ENCODE measurements around the gene GTF2B.
"Not testable (repeated sequence)": the region's sequence is repeated elsewhere in the genome, so short reads cannot be mapped to it uniquely, and the experiment has no call there.

Gene GTF2B

GRCh38 chr1:88877911-88878310 lies 13.5 kb downstream of the GTF2B start:
- Histone ChIP-seq H3K4me1 (ENCODE audit: control insufficient read depth, insufficient read depth, low read length) (peaks cover 13% of the 10 kb centered on the region), H3K27ac (ENCODE audit: low read depth, low read length) (no peak overlapping the region), H3K36me3 (ENCODE audit: control insufficient read depth, insufficient read depth, low read length) (peaks cover 3% of the 10 kb centered on the region), H3K27me3 (ENCODE audit: control insufficient read depth, insufficient read depth, low read length) (no peaks in the 10 kb centered on the region), H3K4me3 (ENCODE audit: low read length) (no peak overlapping the region), H3K9ac (ENCODE audit: low read length) (no peak overlapping the region)

GRCh38 chr1:88877382-88877825 lies 14.0 kb downstream of the GTF2B start:
- Histone ChIP-seq H3K27ac (ENCODE audit: low read depth, low read length) (no peak overlapping the region), H3K4me1 (ENCODE audit: control insufficient read depth, insufficient read depth, low read length) (peaks cover 13% of the 10 kb centered on the region), H3K36me3 (ENCODE audit: control insufficient read depth, insufficient read depth, low read length) (peaks cover 3% of the 10 kb centered on the region)

GRCh38 chr1:88876573-88877365 lies 14.6 kb downstream of the GTF2B start:
- no peak overlapping the region for H3K27ac ChIP-seq (ENCODE audit: low read depth, low read length)
- H3K4me1 ChIP-seq (ENCODE audit: control insufficient read depth, insufficient read depth, low read length) = peaks cover 13% of the 10 kb centered on the region

More at GRCh38 chr1:88877382-88877825, 14.0 kb downstream of the GTF2B start:
- H3K4me3 ChIP-seq (ENCODE audit: low read length) = no peak overlapping the region
- H3K27me3 ChIP-seq (ENCODE audit: control insufficient read depth, insufficient read depth, low read length) = no peaks in the 10 kb centered on the region
- H3K9ac ChIP-seq (ENCODE audit: low read length) = no peak overlapping the region

GRCh38 chr1:88875595-88875994 lies 15.8 kb downstream of the GTF2B start:
- H3K27ac ChIP-seq (ENCODE audit: low read depth, low read length) = no peak overlapping the region
- no peak overlapping the region for H3K9ac ChIP-seq (ENCODE audit: low read length)
- H3K27me3 ChIP-seq (ENCODE audit: control insufficient read depth, insufficient read depth, low read length) = no peaks in the 10 kb centered on the region
- peaks cover 3% of the 10 kb centered on the region for H3K36me3 ChIP-seq (ENCODE audit: control insufficient read depth, insufficient read depth, low read length)
- no peak overlapping the region for H3K4me3 ChIP-seq (ENCODE audit: low read length)
- H3K4me1 ChIP-seq (ENCODE audit: control insufficient read depth, insufficient read depth, low read length) = peaks cover 13% of the 10 kb centered on the region

More at GRCh38 chr1:88876573-88877365, 14.6 kb downstream of the GTF2B start:
- Histone ChIP-seq H3K27me3 (ENCODE audit: control insufficient read depth, insufficient read depth, low read length) (no peaks in the 10 kb centered on the region), H3K4me3 (ENCODE audit: low read length) (no peak overlapping the region), H3K9ac (ENCODE audit: low read length) (no peak overlapping the region), H3K36me3 (ENCODE audit: control insufficient read depth, insufficient read depth, low read length) (peaks cover 3% of the 10 kb centered on the region)

GRCh38 chr1:88873737-88874349 lies 17.5 kb downstream of the GTF2B start:
- Histone ChIP-seq H3K36me3 (ENCODE audit: control insufficient read depth, insufficient read depth, low read length) (no peaks in the 10 kb centered on the region), H3K27ac (ENCODE audit: low read depth, low read length) (no peak overlapping the region), H3K9ac (ENCODE audit: low read length) (no peak overlapping the region), H3K4me3 (ENCODE audit: low read length) (no peak overlapping the region), H3K4me1 (ENCODE audit: control insufficient read depth, insufficient read depth, low read length) (peaks cover 13% of the 10 kb centered on the region), H3K27me3 (ENCODE audit: control insufficient read depth, insufficient read depth, low read length) (no peaks in the 10 kb centered on the region)

- not testable (repeated sequence) for H3K36me3 ChIP-seq (ENCODE audit: control insufficient read depth, insufficient read depth, low read length); H3K4me1 ChIP-seq (ENCODE audit: control insufficient read depth, insufficient read depth, low read length); H3K27ac ChIP-seq (ENCODE audit: low read depth, low read length); H3K9ac ChIP-seq (ENCODE audit: low read length); H3K27me3 ChIP-seq (ENCODE audit: control insufficient read depth, insufficient read depth, low read length); H3K4me3 ChIP-seq (ENCODE audit: low read length)
These were observed 21.7 kb downstream of the GTF2B start for GRCh38 chr1:88869644-88870043.

- H3K4me3 ChIP-seq (ENCODE audit: low read length) = no peak overlapping the region
- H3K27ac ChIP-seq (ENCODE audit: low read depth, low read length) = no peak overlapping the region
- H3K27me3 ChIP-seq (ENCODE audit: control insufficient read depth, insufficient read depth, low read length) = no peaks in the 10 kb centered on the region
- no peak overlapping the region for H3K9ac ChIP-seq (ENCODE audit: low read length)
- H3K4me1 ChIP-seq (ENCODE audit: control insufficient read depth, insufficient read depth, low read length) = peaks cover 6% of the 10 kb centered on the region
- H3K36me3 ChIP-seq (ENCODE audit: control insufficient read depth, insufficient read depth, low read length) = peaks cover 4% of the 10 kb centered on the region
These were observed 23.4 kb downstream of the GTF2B start for GRCh38 chr1:88867743-88868521.

- Histone ChIP-seq H3K36me3 (ENCODE audit: control insufficient read depth, insufficient read depth, low read length) (peaks cover 12% of the 10 kb centered on the region), H3K4me1 (ENCODE audit: control insufficient read depth, insufficient read depth, low read length) (no peaks in the 10 kb centered on the region), H3K4me3 (ENCODE audit: low read length) (no peak overlapping the region), H3K27ac (ENCODE audit: low read depth, low read length) (no peak overlapping the region), H3K9ac (ENCODE audit: low read length) (no peak overlapping the region), H3K27me3 (ENCODE audit: control insufficient read depth, insufficient read depth, low read length) (no peaks in the 10 kb centered on the region)
These were observed 39.9 kb downstream of the GTF2B start for GRCh38 chr1:88851303-88852063.

GRCh38 chr1:88847643-88848042 lies 43.7 kb downstream of the GTF2B start:
- Histone ChIP-seq H3K9ac (ENCODE audit: low read length) (no peak overlapping the region), H3K4me3 (ENCODE audit: low read length) (no peak overlapping the region), H3K27ac (ENCODE audit: low read depth, low read length) (no peak overlapping the region), H3K36me3 (ENCODE audit: control insufficient read depth, insufficient read depth, low read length) (peaks cover 5% of the 10 kb centered on the region), H3K4me1 (ENCODE audit: control insufficient read depth, insufficient read depth, low read length) (no peaks in the 10 kb centered on the region), H3K27me3 (ENCODE audit: control insufficient read depth, insufficient read depth, low read length) (no peaks in the 10 kb centered on the region)

- Histone ChIP-seq H3K27me3 (ENCODE audit: control insufficient read depth, insufficient read depth, low read length) (no peaks in the 10 kb centered on the region), H3K36me3 (ENCODE audit: control insufficient read depth, insufficient read depth, low read length) (peaks cover 2% of the 10 kb centered on the region), H3K4me1 (ENCODE audit: control insufficient read depth, insufficient read depth, low read length) (peaks cover 8% of the 10 kb centered on the region), H3K9ac (ENCODE audit: low read length) (no peak overlapping the region), H3K27ac (ENCODE audit: low read depth, low read length) (no peak overlapping the region), H3K4me3 (ENCODE audit: low read length) (no peak overlapping the region)
These were observed 65.6 kb downstream of the GTF2B start for GRCh38 chr1:88825721-88826120.

- H3K27me3 ChIP-seq (ENCODE audit: control insufficient read depth, insufficient read depth, low read length); H3K4me3 ChIP-seq (ENCODE audit: low read length); H3K36me3 ChIP-seq (ENCODE audit: control insufficient read depth, insufficient read depth, low read length); H3K4me1 ChIP-seq (ENCODE audit: control insufficient read depth, insufficient read depth, low read length); H3K27ac ChIP-seq (ENCODE audit: low read depth, low read length); H3K9ac ChIP-seq (ENCODE audit: low read length): not testable (repeated sequence)
These were observed 71.7 kb downstream of the GTF2B start for GRCh38 chr1:88819642-88820041.

- H3K9ac ChIP-seq (ENCODE audit: low read length) = no peak overlapping the region
- no peak overlapping the region for H3K4me3 ChIP-seq (ENCODE audit: low read length)
- H3K36me3 ChIP-seq (ENCODE audit: control insufficient read depth, insufficient read depth, low read length) = peaks cover 3% of the 10 kb centered on the region
- H3K27me3 ChIP-seq (ENCODE audit: control insufficient read depth, insufficient read depth, low read length) = no peaks in the 10 kb centered on the region
- no peak overlapping the region for H3K27ac ChIP-seq (ENCODE audit: low read depth, low read length)
- H3K4me1 ChIP-seq (ENCODE audit: control insufficient read depth, insufficient read depth, low read length) = no peaks in the 10 kb centered on the region
These were observed 77.9 kb downstream of the GTF2B start for GRCh38 chr1:88813471-88813870.

All from rectal smooth muscle tissue (tissue), 1 donor.